ENCODE measurements around the gene AVPR2.
A peak's percentile ranks its signal among the peaks of the same experiment; 100 is the strongest.

Gene AVPR2

GRCh38 chrX:153885968-153886903 lies 18.2 kb upstream of the AVPR2 start, which contains the start of gene L1CAM:
Gene L1CAM (minus strand): TSS chrX:153886173. CDS start chrX:153875836, 10,337 bp downstream.
- no peak for DNase-seq (ENCODE audit: low read depth in 2 of 2)

- no peak for DNase-seq (ENCODE audit: low read depth in 2 of 2)
Measured at GRCh38 chrX:153886915-153887314, 17.6 kb upstream of the AVPR2 start.

GRCh38 chrX:153887385-153887784 lies 17.1 kb upstream of the AVPR2 start:
- no peak for DNase-seq (ENCODE audit: low read depth in 2 of 2)

DNA sequence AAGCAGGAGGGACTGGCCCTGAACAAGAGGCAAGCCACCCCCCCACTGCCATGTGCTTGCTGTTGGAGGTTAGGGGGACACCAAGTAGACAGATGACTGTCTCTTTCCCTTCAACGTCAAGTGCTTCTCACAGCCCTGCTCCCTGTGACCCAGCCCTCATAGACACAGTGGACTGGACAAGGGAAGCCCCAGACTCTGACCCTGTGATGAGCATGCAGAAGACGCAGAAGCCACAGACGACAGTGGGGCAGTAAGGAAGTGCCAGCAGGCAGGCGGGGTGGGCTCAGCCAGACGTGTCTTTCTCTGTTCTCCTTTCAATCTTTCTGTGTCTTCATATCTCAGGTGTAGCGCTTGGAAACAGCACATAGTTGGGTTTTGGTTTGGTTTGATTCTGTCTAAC lies 16.1 kb upstream of the AVPR2 start:
- no peak for DNase-seq (ENCODE audit: low read depth in 2 of 2)

DNA sequence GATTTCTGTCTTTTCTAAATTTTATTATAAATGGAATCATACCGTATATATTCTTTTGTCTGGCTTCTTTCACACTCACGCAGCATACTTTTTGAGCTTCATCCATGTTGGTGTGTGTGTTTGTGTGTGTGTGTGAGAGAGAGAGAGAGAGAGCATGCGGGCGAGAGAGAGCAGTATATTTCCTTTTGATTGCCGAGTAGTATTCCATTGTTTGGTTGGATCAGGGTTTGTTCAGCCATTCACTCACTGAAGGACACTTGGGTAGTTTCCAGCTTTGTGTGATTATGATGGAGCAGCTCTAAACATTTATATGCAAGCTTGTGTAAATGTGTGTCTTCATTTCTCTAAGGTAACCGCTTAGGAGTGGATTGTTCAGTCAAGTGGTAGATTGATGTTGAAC lies 15.3 kb upstream of the AVPR2 start:
- DNase-seq (ENCODE audit: low read depth in 2 of 2): no peak

GRCh38 chrX:153897899-153898298 lies 6.6 kb upstream of the AVPR2 start:
- DNase-seq (ENCODE audit: low read depth in 2 of 2): no peak

GRCh38 chrX:153900831-153901752 lies 3.4 kb upstream of the AVPR2 start:
- DNase-seq (ENCODE audit: low read depth in 2 of 2): peak in 1 of 2 donors; percentile 39

GRCh38 chrX:153901753-153902140 lies 2.7 kb upstream of the AVPR2 start:
- no peak for DNase-seq (ENCODE audit: low read depth in 2 of 2)

GRCh38 chrX:153902385-153902784 lies 2.1 kb upstream of the AVPR2 start:
- no peak for DNase-seq (ENCODE audit: low read depth in 2 of 2)

DNA sequence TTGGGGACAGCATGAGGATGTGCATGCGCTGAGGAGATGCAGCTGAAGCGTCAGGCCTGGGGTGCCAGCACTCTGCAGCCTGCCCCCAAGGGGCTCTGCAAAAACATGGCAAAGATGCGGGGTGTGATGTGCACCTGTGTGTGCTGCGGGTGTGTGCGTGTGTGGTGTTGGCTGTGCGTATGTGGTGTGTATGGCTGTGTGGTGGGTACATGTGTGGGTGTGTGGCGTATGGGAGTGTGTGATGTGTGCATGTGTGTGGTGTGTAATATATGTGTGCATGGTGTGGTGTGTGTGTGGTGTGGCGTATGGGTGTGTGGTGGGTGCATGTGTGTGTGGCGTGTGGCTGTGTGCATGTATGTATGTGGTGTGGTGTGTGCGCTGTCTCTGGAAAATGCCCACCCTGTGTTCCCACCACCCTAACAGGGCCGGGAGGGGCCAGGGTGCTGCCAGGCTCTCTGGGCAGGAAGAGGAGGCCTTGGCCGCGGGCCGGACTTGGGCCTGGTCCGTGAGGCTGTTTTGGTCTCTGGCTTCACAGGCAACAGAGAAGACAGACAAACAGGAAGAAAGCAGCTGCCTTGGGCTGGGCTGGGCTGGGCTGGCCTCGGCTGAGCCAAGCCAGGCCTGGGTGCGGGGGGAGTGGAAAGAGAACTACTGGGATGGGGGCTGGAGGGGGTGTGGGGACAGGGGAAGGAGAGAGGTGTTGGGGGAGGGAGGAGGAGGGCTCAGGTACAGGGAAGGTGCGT lies 1.1 kb upstream of the AVPR2 start:
- no peak for DNase-seq (ENCODE audit: low read depth in 2 of 2)

GRCh38 chrX:153905481-153906095 lies 1.1 kb downstream of the AVPR2 start:
- no peak for DNase-seq (ENCODE audit: low read depth in 2 of 2)

DNA sequence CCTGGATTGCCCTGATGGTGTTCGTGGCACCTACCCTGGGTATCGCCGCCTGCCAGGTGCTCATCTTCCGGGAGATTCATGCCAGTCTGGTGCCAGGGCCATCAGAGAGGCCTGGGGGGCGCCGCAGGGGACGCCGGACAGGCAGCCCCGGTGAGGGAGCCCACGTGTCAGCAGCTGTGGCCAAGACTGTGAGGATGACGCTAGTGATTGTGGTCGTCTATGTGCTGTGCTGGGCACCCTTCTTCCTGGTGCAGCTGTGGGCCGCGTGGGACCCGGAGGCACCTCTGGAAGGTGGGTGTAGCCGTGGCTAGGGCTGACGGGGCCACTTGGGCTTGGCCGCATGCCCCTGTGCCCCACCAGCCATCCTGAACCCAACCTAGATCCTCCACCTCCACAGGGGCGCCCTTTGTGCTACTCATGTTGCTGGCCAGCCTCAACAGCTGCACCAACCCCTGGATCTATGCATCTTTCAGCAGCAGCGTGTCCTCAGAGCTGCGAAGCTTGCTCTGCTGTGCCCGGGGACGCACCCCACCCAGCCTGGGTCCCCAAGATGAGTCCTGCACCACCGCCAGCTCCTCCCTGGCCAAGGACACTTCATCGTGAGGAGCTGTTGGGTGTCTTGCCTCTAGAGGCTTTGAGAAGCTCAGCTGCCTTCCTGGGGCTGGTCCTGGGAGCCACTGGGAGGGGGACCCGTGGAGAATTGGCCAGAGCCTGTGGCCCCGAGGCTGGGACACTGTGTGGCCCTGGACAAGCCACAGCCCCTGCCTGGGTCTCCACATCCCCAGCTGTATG lies 1.8 kb downstream of the AVPR2 start:
- DNase-seq (ENCODE audit: low read depth in 2 of 2): no peak

- DNase-seq (ENCODE audit: low read depth in 2 of 2): no peak
Measured at GRCh38 chrX:153907456-153907855, 3.0 kb downstream of the AVPR2 start.

DNA sequence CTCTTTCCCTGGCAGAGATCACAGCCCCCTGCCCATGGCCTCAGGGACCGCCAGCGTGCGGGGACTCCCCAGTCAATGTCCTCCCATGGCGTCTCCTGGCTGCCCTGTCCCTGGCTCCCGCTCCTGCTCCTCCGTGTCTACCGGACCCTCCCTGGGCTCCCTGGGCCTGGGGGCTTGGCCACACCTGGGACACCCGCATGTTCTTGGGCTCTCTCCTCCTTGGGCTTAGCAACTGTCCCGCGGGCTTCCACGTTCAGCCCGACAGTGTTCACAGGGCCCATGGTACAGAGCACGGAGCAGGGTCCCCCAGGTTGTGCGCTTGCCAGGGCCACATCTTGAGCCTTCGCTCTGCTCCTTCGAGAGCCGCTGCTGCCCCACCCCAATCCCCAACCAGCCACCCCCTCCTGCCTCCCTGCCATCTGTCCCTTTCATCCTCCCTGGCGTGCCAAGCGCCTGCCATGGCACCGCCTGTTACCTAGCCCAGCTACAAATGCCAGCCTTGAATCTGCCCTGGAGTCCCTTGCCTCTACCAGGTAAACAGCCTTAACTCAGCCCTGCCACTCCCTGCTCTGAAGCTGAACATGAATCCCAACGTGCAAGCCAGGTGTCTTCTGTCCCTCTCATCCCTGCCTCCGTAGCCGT lies 3.9 kb downstream of the AVPR2 start:
- DNase-seq (ENCODE audit: low read depth in 2 of 2): no peak

- no peak for DNase-seq (ENCODE audit: low read depth in 2 of 2)
Measured at GRCh38 chrX:153909024-153909979, 4.8 kb downstream of the AVPR2 start.

DNA sequence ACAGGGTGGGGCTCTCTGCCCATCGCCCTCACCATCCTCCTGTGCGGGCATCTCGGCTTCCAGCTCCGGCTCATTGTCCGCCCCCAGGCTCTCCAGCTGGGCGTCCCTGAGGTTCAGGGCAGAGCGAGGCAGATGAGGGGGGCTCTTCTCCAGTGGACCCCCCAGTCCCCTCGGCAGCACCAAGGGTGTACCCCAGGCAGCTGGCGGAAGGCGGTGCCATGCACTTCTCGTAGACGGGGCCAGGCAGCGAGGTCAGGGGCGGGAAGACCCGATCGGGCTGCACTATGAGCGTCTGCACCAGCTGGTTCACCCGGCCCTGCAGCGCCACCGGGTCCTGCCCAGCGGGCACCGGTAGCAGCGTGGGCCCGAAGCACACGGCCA lies 5.5 kb downstream of the AVPR2 start:
- DNase-seq (ENCODE audit: low read depth in 2 of 2): no peak

- no peak for DNase-seq (ENCODE audit: low read depth in 2 of 2)
Measured at GRCh38 chrX:153910446-153910845, 6.0 kb downstream of the AVPR2 start.

DNA sequence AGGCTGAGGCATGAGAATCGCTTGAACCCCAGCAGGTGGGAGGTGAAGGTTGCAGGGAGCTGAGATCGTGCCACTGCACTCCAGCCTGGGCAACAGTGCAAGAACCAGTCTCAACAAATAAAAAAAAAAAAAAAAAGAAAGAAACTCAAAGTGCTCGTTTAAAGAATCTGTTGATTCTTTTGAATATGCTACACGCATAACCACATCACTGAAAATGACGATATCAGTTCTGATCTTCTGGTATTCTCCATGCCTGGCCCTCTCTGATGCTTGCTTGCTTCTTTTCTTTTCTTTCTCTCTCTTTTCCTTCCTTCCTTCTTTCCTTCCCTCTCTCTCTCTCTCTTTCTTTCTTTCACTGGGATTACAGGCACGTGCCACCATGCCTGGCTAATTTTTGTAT lies 7.3 kb downstream of the AVPR2 start:
- no peak for DNase-seq (ENCODE audit: low read depth in 2 of 2)

DNA sequence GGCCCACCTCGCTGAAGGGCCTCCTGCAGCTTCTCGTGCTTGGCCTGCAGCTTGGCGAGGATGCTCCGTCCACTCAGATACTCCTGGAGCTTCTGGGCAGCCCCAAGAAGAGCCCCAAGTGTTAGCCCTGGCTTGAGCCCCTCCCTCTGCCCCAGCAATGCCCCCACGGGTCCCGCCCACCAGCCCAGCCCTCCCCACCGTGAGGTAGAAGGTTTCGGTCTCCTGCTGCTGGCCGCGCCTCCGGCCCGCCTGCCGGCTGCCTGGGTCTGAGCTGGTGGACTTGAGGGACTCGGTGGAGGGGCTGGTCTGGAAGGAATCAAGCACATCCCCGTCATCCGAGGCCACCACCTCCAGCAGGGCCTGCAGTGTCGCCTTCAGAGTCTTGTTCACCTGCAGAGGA lies 8.7 kb downstream of the AVPR2 start:
- DNase-seq (ENCODE audit: low read depth in 2 of 2): no peak
